ENCODE measurements around the gene HOXA3.
A peak's percentile ranks its signal among the peaks of the same experiment; 100 is the strongest.

The HOXA3 gene

GRCh38 chr7:27154901-27155815 is 2.8 kb upstream of the HOXA3 start:
- DNase-seq, result peak; percentile 38

- no peak for DNase-seq
Measured at GRCh38 chr7:27154369-27154768, 2.0 kb upstream of the HOXA3 start.

- DNase-seq, result no peak
Measured at GRCh38 chr7:27153526-27153925, 1.1 kb upstream of the HOXA3 start.

- no peak for DNase-seq
Measured at GRCh38 chr7:27152816-27153442, 546 bp upstream of the HOXA3 start.

- no peak for DNase-seq
Measured at GRCh38 chr7:27151341-27151930, 947 bp downstream of the HOXA3 start.

- DNase-seq, result peak; percentile 78
Measured at GRCh38 chr7:27150568-27151340, 1.6 kb downstream of the HOXA3 start.

GRCh38 chr7:27149842-27150567 is 2.4 kb downstream of the HOXA3 start:
- no peak for DNase-seq

- DNase-seq, result no peak
Measured at GRCh38 chr7:27148756-27149641, 3.4 kb downstream of the HOXA3 start.

GRCh38 chr7:27148031-27148755 is 4.2 kb downstream of the HOXA3 start:
- DNase-seq, result peak; percentile 58

GRCh38 chr7:27147199-27148030 is 5.0 kb downstream of the HOXA3 start, which contains the start of gene HOXA6:
TSS of gene HOXA6 (minus strand) at chr7:27147774. CDS start at chr7:27147749, 25 bp downstream.
- DNase-seq, result peak; percentile 69

- no peak for DNase-seq
Measured at GRCh38 chr7:27146491-27147198, 5.7 kb downstream of the HOXA3 start.

GRCh38 chr7:27145914-27146412 is 6.4 kb downstream of the HOXA3 start:
- no peak for DNase-seq

- no peak for DNase-seq
Measured at GRCh38 chr7:27145165-27145913, 7.0 kb downstream of the HOXA3 start.

- DNase-seq, result no peak
Measured at GRCh38 chr7:27144781-27145164, 7.6 kb downstream of the HOXA3 start.

GRCh38 chr7:27143950-27144780 is 8.2 kb downstream of the HOXA3 start:
- DNase-seq, result no peak

- no peak for DNase-seq
Measured at GRCh38 chr7:27143023-27143949, 9.1 kb downstream of the HOXA3 start, which contains the start of gene HOXA5. TSS of gene HOXA5 (minus strand) at chr7:27143681. CDS start at chr7:27143607, 74 bp downstream.

Data from DMS153 (cell line).